ENCODE results near the gene THEM4. TPM values are rescaled to one million over a fixed set of nuclear protein-coding genes. Genes with fewer than 3 reads are reported as not detected.
"Not testable (repeated sequence)": the region's sequence is repeated elsewhere in the genome, so short reads cannot be mapped to it uniquely, and the experiment has no call there.

THEM4 gene
- total RNA-seq, 1 donor from 2014 or later, result 5.3 TPM

DNA sequence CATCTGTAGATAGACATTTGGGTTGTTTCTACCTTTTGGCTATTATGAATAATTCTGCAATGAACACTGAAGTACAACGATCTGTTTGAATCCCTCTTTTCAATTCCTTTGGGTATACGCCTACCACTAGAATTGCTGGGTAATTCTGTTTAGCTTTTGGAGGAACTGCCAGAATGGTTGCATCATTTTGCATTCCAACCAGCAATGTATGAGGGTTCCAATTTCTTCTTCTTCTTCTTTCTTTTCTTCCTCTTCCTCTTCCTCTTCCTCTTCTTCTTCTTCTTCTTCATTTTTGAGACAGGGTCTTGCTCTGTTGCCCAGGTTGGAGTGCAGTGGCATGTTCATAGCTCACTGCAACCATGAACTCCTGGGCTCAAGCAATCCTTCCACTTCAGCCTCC is 42.0 kb downstream of the THEM4 start:
- DNase-seq (ENCODE audit: low spot score in 2 of 2) (no peak), FAIRE-seq (no peak)

GRCh38 chr1:151864411-151864810 is 44.9 kb downstream of the THEM4 start:
- no peak for FAIRE-seq
- no peak for DNase-seq (ENCODE audit: low spot score in 2 of 2)

DNA sequence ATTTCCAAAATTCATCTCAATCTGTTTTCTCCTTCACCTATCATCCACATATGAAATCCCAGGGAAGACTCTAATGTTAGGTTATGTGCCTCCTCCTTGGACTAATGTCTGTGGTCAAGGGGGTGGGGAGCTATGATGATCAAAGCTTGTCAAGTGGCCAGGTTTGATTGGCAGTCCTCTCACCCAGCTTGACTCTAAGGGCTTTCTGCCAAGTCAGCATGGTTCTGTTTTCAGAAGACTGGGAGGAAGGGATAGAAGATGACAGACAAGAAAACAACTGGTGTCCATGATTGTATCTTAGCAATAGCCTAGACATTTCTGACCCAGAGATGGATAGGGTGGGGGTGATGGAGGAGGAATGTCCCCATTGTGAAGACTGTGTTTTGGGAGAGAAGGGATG is 46.7 kb downstream of the THEM4 start:
- no peak for DNase-seq (ENCODE audit: low spot score in 2 of 2)
- no peak for FAIRE-seq

GRCh38 chr1:151860504-151861187 is 48.7 kb downstream of the THEM4 start:
- FAIRE-seq, result no peak
- no peak for DNase-seq (ENCODE audit: low spot score in 2 of 2)

GRCh38 chr1:151859891-151860293 is 49.4 kb downstream of the THEM4 start:
- DNase-seq (ENCODE audit: low spot score in 2 of 2), result no peak
- FAIRE-seq, result no peak

DNA sequence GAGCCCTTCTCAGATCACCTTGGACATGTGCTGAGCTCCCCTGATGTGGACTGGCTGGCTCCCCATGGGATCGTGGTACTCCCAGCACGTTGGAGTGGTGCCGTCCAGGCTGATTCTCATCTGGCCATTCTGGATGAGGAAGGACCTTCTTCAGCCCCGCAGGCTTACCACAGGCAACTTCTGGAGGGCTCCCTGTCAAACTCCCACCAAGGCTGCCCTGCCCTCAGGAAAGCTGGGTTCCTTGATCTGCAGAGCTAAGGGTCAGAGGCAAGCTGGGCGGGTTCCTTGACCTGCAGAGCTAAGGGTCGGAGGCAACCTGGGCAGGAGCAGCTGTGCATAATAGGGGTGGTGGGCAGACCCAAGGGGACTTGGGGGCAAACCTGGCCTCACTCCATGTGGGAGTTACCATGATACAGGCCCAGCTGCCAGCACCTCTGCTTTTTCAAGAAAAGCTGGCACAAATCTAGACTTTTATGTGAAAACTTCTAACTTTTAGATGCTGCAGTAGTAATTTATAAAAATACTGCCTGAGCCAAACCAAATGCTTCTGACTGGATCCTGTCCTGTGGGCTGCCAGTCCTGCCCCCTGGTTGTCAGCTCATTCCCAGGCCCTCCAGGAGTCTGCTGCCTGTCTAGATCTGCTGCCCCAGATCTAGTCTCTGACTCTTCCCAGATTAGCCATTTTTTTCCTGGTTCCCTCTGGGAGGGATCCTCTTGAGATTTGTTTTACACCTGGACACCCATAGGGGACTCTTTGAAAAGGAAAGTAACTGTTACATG is 50.2 kb downstream of the THEM4 start:
- FAIRE-seq (no peak), DNase-seq (ENCODE audit: low spot score in 2 of 2) (no peak)

DNA sequence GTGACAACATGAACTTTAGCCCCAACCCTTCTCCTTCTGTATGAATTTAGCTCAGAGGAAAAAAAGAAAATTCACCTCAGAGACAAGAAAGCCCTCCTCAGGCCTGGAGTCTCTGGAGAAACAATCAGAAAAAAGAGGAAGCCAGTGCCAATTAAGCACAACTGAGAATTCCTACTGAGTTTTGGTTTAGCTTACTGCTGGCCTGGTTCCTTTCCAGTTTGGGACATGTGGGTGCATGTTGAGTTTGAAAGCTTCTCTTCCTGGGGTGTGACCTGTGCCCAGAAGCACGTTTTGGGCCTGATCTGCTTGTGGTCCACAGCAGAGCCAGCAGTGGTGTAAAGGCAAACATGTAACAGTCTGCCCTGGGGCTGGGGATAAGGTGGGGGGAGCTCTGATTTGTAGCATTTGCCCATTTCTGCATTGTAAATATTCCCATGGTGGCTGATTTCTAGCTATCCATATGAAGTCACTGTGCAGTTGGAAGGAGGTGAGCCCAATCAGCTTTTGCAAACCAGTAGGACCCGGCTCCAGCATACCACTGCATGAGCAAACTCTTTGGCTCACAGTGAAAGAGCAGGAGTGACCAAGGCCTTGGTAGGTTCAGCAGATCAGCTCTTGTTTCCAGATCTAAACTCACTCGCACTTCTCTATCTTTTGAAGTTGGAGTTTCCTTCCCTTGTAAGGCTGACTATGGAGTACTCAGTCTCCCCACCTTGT is 51.1 kb downstream of the THEM4 start:
- DNase-seq (ENCODE audit: low spot score in 2 of 2) (no peak), FAIRE-seq (no peak)

DNA sequence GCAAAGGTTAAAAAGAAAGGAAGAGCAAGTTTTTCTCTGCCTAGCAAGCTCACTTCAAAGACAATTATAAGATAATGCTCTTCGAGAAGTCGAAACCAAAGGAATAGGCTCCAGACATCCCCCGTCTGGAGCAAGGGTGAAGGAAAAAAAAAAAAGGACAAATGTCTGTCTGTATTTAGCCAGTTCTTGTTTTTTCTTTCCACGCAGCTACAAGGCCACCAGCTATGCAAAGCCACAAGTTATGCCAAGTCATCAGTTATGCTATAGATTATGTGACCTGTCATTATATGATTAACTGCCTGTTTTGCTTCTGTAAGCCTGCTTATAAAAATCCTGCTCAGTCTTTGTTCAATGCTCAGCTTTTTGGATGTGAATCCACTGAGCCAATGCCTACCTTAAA is 53.4 kb downstream of the THEM4 start:
- FAIRE-seq (no peak), DNase-seq (ENCODE audit: low spot score in 2 of 2) (no peak)

GRCh38 chr1:151855516-151855915 is 53.8 kb downstream of the THEM4 start:
- not testable (repeated sequence) for FAIRE-seq; DNase-seq (ENCODE audit: low spot score in 2 of 2)

DNA sequence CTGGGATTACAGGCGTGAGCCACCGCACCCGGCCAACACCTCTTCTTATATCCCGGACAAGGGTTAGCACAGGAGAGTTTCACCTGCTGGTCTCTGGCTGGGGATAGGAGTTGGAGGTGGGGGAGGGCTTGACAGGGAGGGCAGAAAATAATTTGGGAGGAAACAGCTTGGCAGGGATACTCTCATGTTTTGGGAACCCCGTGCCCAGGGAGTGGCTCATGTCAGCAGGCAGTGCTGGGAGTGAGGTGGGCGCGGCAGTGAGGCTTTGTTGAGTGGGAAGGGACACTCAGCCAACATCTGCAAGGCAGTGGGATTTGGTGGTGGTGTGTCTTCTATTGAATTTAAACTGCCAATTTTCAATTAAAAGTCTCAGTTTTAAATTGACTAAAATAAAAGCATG is 54.7 kb downstream of the THEM4 start:
- FAIRE-seq (no peak), DNase-seq (ENCODE audit: low spot score in 2 of 2) (no peak)

DNA sequence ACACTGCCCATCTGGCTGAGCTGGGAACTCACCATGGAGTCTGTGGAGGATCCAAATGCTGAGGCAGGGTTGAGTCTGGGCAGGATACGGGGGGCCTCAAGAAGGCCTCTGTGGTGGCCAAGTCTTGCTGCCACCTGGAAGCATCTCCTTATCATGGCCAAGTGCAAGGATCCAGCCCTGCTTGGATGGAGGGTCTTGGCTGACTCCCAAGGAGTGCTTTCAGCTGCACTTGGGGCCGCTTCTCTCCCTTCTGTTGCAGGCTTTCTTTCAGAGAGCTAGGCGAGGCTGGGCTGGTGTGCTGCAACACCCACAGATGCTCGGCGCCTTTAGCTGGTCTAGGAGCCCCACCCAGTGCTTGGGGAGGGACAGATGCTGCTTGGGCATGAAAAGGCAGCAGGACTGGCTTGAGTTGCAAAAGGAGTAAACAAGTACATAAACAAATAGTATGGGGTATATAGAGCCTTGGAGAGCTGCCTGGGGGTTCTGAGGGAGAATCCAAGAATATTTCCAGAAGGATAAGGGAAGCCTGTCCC is 55.8 kb downstream of the THEM4 start, which contains the start of gene THEM5:
THEM5 (minus strand) TSS at position 302 of the 533 bp plus-strand sequence; CDS start at position 155, 147 bp downstream.
- DNase-seq (ENCODE audit: low spot score in 2 of 2) (no peak), FAIRE-seq (no peak)

DNA sequence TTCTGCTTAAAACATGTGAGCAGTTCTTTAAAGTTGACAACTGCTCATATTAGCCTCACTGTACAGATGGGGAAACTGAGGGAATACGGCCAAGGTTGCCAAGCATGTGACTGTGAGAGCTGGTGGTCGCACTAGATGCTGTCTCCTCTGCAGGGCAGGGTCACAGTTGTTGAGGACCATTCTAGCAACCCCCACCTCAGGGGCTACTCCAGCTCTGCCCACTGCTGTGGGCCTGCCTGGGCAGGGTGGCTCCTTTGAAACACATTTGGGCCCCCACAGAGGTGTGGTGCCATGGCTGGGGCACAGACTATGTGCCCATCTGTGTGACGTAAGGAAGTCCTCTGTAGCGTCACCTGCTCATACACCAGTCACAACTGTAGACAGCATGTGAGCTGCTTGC is 56.6 kb downstream of the THEM4 start:
- no peak for FAIRE-seq
- no peak for DNase-seq (ENCODE audit: low spot score in 2 of 2)

DNA sequence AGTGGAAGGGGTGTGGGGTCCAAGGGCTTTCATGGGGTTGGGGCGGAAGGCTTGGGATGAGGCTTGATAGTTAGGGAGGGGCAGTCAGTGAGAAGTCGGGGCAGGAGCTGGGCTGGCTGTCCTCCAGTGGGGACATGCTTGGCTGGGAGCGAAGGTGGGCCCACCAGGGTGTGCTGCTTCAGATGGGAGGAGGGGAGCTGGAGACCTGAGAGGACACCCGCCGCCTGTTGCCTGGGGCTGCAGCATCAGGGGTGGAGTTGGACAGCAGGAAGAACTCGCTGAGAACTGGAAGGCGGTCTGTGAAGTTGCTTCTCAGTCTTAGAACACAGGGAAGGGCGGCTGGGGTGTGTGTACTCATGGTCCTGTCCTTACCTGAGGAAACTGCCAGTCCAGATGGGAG is 57.4 kb downstream of the THEM4 start:
- DNase-seq (ENCODE audit: low spot score in 2 of 2) (no peak), FAIRE-seq (no peak)

DNA sequence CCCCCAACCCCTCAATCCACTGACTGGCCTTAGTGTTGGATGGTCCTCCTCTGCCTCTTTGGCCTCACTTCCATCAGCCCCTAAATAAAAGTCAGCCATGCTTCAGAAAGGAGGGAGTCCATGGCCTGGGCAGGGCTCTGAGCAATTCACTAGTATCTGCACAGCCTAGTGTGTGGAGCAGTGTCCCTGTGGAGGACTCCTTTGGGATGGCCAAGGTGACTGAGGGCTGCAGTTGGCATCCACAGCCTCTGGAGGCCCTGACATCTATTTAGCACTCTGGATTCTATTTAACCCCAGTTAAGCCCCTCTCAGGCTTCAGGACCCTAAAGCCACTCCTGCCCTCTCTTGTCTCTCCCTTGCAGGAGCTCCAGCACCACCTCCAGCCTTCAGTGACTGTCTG is 59.4 kb downstream of the THEM4 start:
- no peak for DNase-seq (ENCODE audit: low spot score in 2 of 2)
- no peak for FAIRE-seq

DNA sequence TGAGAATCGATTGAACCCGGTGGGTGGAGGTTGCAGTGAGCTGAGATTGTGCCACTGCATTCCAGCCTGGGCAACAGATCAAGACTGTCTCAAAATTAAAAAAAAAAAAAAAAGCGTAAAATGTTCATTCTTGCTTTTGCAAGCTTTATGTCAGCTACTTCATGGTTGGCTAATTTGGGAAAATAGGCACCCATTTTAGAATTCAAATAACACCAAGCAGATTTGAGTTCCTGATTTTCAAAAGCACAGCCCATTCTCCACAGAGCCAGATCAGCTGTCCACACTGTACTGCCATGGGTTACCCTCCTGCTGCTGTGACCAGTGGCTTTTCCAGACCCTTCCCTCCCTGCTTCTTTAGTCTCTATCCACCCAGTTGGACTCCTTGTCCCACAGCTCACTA is 60.2 kb downstream of the THEM4 start:
- FAIRE-seq (no peak), DNase-seq (ENCODE audit: low spot score in 2 of 2) (no peak)

- DNase-seq (ENCODE audit: low spot score in 2 of 2) (no peak), FAIRE-seq (no peak)
Measured at GRCh38 chr1:151847867-151848596, 61.3 kb downstream of the THEM4 start.

GRCh38 chr1:151846686-151847237 is 62.5 kb downstream of the THEM4 start:
- no peak for FAIRE-seq

GRCh38 chr1:151846062-151846568 is 63.2 kb downstream of the THEM4 start:
- no peak for FAIRE-seq
- no peak for DNase-seq (ENCODE audit: low spot score in 2 of 2)

More at GRCh38 chr1:151846686-151847237, 62.5 kb downstream of the THEM4 start:
- no peak for DNase-seq (ENCODE audit: low spot score in 2 of 2)

DNA sequence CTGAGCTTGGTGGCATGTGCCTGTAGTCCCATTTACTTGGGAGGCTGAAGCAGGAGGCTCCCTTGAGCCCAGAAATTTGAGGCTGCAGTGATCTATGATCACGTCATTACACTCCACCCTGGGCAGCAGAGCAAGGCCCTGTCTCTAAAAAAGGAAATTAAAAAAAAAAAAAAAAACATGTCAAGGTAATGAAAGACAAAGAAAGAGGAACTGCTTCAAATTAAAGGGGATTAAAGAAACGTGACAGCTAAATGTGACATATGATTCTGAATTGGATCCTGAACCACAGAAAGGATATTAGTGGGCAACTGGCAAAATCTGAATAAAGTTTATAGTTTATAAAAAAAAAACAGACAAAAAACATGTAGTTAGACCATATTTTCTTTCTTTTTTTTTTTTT is 65.9 kb downstream of the THEM4 start:
- DNase-seq (ENCODE audit: low spot score in 2 of 2), result no peak
- FAIRE-seq, result no peak

DNA sequence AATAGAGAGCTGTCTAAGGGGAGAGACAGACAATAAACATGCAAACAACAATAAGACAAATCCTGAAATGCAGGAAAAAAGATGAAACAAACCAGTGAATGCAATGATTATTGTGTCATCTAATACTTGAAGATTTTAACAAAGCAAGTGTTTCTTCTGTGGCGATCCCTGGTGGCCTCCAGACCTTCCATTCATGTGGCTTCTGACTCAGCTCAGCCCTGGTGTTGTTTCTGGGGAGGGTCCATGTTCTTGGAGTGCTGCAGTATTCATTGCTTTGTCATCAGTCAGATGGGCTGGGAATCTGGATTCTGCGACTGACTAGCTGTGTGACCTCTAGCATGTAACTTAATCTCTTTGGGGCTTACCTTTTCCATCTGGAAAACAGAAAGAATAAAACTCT is 68.2 kb downstream of the THEM4 start:
- no peak for DNase-seq (ENCODE audit: low spot score in 2 of 2)
- no peak for FAIRE-seq
